HG02943 (cell line): ENCODE results near the gene MRPL36.

Experiments used
- ATAC-seq: cut with Tn5 transposase; IDR thresholded peaks from one replicate; pipeline ENCODE4 v1.9.1; 2021; ENCODE audit warnings: mild to moderate bottlenecking, low read depth, moderate library complexity; ENCODE audit not compliant: unreplicated experiment

MRPL36 gene

GRCh38 chr5:1756481-1756880, 43.2 kb downstream of the MRPL36 start:
- no peak for ATAC-seq

GRCh38 chr5:1755321-1755949, 44.2 kb downstream of the MRPL36 start:
- ATAC-seq: no peak

- ATAC-seq: no peak
Measured at GRCh38 chr5:1754531-1755220, 45.0 kb downstream of the MRPL36 start.

GRCh38 chr5:1753490-1753889, 46.1 kb downstream of the MRPL36 start:
- no peak for ATAC-seq

GRCh38 chr5:1752881-1753280, 46.8 kb downstream of the MRPL36 start:
- no peak for ATAC-seq

GRCh38 chr5:1751864-1752822, 47.5 kb downstream of the MRPL36 start:
- no peak for ATAC-seq

- no peak for ATAC-seq
Measured at GRCh38 chr5:1751026-1751863, 48.4 kb downstream of the MRPL36 start.

GRCh38 chr5:1750469-1750868, 49.2 kb downstream of the MRPL36 start:
- ATAC-seq: no peak

- no peak for ATAC-seq
Measured at GRCh38 chr5:1749346-1750124, 50.1 kb downstream of the MRPL36 start.

- ATAC-seq: no peak
Measured at GRCh38 chr5:1748845-1749244, 50.8 kb downstream of the MRPL36 start.
